Testis (tissue), 2 donors: ENCODE data around the gene MNX1.

Experiments
- CTCF ChIP-seq, 3 experiments: fragments of 450-650 bp in 2 of 3; fragments of 200-600 bp in 1 of 3; sonication (generic) in 1 of 3; IDR thresholded peaks; one replicate each; pipeline ENCODE4 v1.5.1; 2016 to 2019; ENCODE audit warnings: antibody characterized with exemption in 3 of 3, mild to moderate bottlenecking in 2 of 3, moderate library complexity in 1 of 3
- POLR2A ChIP-seq: fragments of 450-650 bp; IDR thresholded peaks from one replicate; pipeline ENCODE4 v1.6.1; 2017; ENCODE audit warnings: antibody characterized with exemption, mild to moderate bottlenecking, moderate library complexity

- TF ChIP-seq CTCF (IDR thresholded peaks at IDR 0.05): no peak
- TF ChIP-seq POLR2A: no peak
These were observed 6.0 kb upstream of the MNX1 start for GRCh38 chr7:157016352-157017041.
